ENCODE results near the gene FAM177B.
"Not testable (repeated sequence)": the region's sequence is repeated elsewhere in the genome, so short reads cannot be mapped to it uniquely, and the experiment has no call there.

The FAM177B gene

GRCh38 chr1:222739929-222740328 is 2.9 kb downstream of the FAM177B start:
- DNase-seq = no peak

- DNase-seq = not testable (repeated sequence)
Measured at GRCh38 chr1:222741630-222742457, 4.8 kb downstream of the FAM177B start.

- DNase-seq = peak in 1 of 56 donors; percentile 7
Measured at GRCh38 chr1:222749927-222750326, 12.9 kb downstream of the FAM177B start.

- no peak for DNase-seq
Measured at GRCh38 chr1:222750651-222751050, 13.6 kb downstream of the FAM177B start.

GRCh38 chr1:222751255-222751654 is 14.3 kb downstream of the FAM177B start:
- DNase-seq = no peak

- peak in 15 of 56 donors; percentile 3 to 56 (median 20) for DNase-seq
Measured at GRCh38 chr1:222754366-222755139, 17.6 kb downstream of the FAM177B start.

- peak in 1 of 56 donors; percentile 12 for DNase-seq
Measured at GRCh38 chr1:222757646-222758268, 20.8 kb downstream of the FAM177B start.

GRCh38 chr1:222759451-222760035 is 22.5 kb downstream of the FAM177B start:
- DNase-seq = no peak

- DNase-seq = no peak
Measured at GRCh38 chr1:222761083-222761482, 24.1 kb downstream of the FAM177B start.

GRCh38 chr1:222762178-222762577 is 25.2 kb downstream of the FAM177B start:
- not testable (repeated sequence) for DNase-seq

GRCh38 chr1:222767152-222767571 is 30.2 kb downstream of the FAM177B start:
- no peak for DNase-seq

GRCh38 chr1:222768592-222768991 is 31.6 kb downstream of the FAM177B start:
- DNase-seq = no peak

- no peak for DNase-seq
Measured at GRCh38 chr1:222769181-222769580, 32.2 kb downstream of the FAM177B start.

- no peak for DNase-seq
Measured at GRCh38 chr1:222769971-222770620, 33.1 kb downstream of the FAM177B start.

- DNase-seq = peak in 19 of 56 donors; percentile 6 to 69 (median 23)
Measured at GRCh38 chr1:222772996-222773379, 36.0 kb downstream of the FAM177B start.

GRCh38 chr1:222777463-222777862 is 40.5 kb downstream of the FAM177B start:
- no peak for DNase-seq

GRCh38 chr1:222777977-222778376 is 41.0 kb downstream of the FAM177B start:
- no peak for DNase-seq

- DNase-seq = no peak
Measured at GRCh38 chr1:222781251-222781650, 44.2 kb downstream of the FAM177B start.

- no peak for DNase-seq
Measured at GRCh38 chr1:222783051-222783450, 46.0 kb downstream of the FAM177B start.

- peak in 1 of 56 donors; percentile 3 for DNase-seq
Measured at GRCh38 chr1:222784371-222784770, 47.4 kb downstream of the FAM177B start.

GRCh38 chr1:222784916-222785315 is 47.9 kb downstream of the FAM177B start:
- DNase-seq = no peak

All from amygdala (tissue), 56 donors.